ENCODE measurements around the gene MTAP.

Gene MTAP

DNA sequence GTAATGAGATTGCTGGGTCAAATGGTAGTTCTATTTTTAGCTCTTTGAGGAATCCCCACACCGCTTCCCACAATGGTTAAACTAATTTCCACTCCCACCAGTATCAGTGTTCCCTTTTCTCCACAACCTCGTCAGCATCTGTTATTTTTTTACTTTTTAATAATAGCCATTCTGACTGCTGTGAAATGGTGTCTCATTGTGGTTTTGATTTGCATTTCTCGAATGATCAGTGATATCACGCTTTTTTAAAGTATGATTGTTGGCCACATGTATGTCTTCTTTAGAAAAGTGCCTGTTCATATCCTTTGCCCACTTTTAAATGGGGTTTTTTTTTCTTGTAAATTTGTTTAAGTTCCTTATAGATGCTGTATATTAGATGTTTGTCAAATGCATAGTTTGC is 73.5 kb downstream of the MTAP start:
- in situ Hi-C loops (cut with MboI; ENCODE audit: low pct_unique_long_range_greater_than_20kb, low sequenced_read_pairs, unreplicated experiment), result no loop called here
- TF ChIP-seq, protein P1, sequence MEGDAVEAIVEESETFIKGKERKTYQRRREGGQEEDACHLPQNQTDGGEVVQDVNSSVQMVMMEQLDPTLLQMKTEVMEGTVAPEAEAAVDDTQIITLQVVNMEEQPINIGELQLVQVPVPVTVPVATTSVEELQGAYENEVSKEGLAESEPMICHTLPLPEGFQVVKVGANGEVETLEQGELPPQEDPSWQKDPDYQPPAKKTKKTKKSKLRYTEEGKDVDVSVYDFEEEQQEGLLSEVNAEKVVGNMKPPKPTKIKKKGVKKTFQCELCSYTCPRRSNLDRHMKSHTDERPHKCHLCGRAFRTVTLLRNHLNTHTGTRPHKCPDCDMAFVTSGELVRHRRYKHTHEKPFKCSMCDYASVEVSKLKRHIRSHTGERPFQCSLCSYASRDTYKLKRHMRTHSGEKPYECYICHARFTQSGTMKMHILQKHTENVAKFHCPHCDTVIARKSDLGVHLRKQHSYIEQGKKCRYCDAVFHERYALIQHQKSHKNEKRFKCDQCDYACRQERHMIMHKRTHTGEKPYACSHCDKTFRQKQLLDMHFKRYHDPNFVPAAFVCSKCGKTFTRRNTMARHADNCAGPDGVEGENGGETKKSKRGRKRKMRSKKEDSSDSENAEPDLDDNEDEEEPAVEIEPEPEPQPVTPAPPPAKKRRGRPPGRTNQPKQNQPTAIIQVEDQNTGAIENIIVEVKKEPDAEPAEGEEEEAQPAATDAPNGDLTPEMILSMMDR (IDR thresholded peaks at IDR 0.05; ENCODE audit: extremely low read depth, insufficient read depth, missing control alignments), result no peak
- no peak for DNase-seq (ENCODE audit: low spot score)

DNA sequence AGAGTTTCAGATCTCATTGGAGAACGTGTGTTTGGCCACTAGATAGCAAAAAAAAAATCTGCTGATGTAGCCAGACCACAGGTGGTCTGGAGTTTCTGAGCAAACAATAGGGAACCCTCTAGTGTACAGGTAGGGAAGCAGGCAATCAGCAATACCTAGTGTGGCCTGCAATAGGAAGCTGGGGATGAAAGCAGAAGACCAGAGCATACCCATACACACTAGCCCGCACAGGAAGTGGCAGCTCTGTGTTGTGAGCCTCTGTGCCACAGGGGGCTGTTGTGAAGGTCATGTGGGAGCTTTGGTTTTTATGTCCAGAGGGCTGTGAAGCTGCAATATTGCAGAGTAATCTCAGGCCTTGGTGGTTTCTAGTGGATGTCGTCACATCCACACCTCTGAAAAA is 81.2 kb downstream of the MTAP start:
- DNase-seq (ENCODE audit: low spot score), result no peak
- in situ Hi-C loops (cut with MboI; ENCODE audit: low pct_unique_long_range_greater_than_20kb, low sequenced_read_pairs, unreplicated experiment), result no loop called here
- TF ChIP-seq, protein P1 (IDR thresholded peaks at IDR 0.05; ENCODE audit: extremely low read depth, insufficient read depth, missing control alignments), result no peak

DNA sequence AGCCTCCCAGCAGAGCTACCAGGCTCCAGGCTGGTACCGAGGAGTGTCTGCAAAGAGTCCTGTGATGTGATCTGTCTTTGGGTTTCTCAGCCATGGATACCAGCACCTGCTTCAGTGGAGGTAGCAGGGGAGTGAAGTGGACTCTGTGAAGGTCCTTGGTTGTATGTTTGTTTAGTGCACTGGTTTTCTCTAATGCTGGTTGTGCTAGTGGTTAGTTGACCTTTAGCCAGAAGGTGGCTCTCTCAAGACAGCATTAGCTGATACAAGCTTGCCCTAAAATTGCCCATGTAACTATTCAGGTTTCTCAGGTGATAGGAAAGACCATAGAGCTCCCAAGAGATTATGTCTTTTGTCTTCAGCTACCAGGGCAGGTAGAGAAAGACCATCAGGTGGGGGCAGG is 87.2 kb downstream of the MTAP start:
- TF ChIP-seq, protein P1 (IDR thresholded peaks at IDR 0.05; ENCODE audit: extremely low read depth, insufficient read depth, missing control alignments), result no peak
- in situ Hi-C loops (cut with MboI; ENCODE audit: low pct_unique_long_range_greater_than_20kb, low sequenced_read_pairs, unreplicated experiment), result no loop called here
- DNase-seq (ENCODE audit: low spot score), result no peak

DNA sequence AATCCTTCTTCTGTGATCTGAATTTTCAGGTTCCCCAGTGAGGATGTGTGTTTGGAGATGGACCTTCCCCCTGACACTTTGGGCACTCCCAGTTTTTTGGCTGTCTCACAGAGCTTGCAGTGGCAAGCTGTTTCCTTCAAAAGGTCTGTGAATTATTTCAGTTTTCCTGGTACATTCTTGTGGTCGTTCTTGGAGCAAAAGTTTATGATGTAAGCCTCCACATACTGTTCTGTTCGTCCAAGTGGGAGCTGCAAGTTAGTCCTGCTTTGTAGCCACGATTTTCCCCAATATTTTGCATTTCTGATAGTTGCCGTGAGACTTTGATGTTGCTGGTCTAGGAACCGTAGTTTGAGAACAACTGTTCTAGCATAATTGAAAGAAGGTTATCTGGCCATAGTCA is 88.3 kb downstream of the MTAP start:
- DNase-seq (ENCODE audit: low spot score), result no peak
- in situ Hi-C loops (cut with MboI; ENCODE audit: low pct_unique_long_range_greater_than_20kb, low sequenced_read_pairs, unreplicated experiment), result no loop called here
- TF ChIP-seq, protein P1 (IDR thresholded peaks at IDR 0.05; ENCODE audit: extremely low read depth, insufficient read depth, missing control alignments), result no peak

DNA sequence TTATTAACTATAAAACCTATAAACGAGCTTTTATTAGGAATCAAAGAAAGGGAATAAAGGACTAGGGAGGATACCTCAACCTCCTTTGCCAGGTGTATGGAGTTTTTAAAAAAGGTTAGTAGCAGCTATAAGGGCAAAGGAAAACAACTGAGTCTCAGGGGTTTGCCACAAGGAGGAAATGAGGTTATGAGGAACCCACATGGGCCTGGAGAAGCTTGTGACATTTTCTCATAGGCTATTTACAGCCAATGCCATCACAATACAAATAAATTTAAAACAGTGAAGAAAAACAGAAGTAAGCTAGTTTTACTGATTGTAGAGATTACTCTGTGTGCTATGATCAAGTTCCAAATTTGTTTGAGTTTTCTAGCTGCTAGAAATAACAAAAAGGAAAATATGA is 99.1 kb downstream of the MTAP start:
- in situ Hi-C loops (cut with MboI; ENCODE audit: low pct_unique_long_range_greater_than_20kb, low sequenced_read_pairs, unreplicated experiment), result no loop called here
- TF ChIP-seq, protein P1 (IDR thresholded peaks at IDR 0.05; ENCODE audit: extremely low read depth, insufficient read depth, missing control alignments), result no peak
- DNase-seq (ENCODE audit: low spot score), result no peak

DNA sequence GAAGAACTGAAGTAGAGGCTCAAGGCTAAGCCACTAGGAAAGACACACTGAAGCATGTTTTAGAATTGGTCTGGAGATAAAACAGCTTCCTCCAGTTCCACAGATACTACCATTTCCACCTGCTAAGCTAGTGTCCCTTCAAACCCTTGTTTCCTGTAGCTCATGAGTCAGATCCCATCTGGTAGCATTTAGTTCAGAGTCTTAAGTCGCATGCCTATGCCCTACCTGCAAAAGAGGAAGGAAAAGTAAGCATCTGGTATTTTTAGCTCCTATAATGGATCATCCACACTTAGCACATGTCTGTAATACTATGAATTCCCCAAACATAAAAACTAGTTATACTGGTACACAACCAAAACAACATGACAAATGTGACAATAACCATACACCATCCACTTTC is 99.7 kb downstream of the MTAP start:
- no peak for DNase-seq (ENCODE audit: low spot score)
- in situ Hi-C loops (cut with MboI; ENCODE audit: low pct_unique_long_range_greater_than_20kb, low sequenced_read_pairs, unreplicated experiment), result no loop called here
- TF ChIP-seq, protein P1 (IDR thresholded peaks at IDR 0.05; ENCODE audit: extremely low read depth, insufficient read depth, missing control alignments), result no peak

DNA sequence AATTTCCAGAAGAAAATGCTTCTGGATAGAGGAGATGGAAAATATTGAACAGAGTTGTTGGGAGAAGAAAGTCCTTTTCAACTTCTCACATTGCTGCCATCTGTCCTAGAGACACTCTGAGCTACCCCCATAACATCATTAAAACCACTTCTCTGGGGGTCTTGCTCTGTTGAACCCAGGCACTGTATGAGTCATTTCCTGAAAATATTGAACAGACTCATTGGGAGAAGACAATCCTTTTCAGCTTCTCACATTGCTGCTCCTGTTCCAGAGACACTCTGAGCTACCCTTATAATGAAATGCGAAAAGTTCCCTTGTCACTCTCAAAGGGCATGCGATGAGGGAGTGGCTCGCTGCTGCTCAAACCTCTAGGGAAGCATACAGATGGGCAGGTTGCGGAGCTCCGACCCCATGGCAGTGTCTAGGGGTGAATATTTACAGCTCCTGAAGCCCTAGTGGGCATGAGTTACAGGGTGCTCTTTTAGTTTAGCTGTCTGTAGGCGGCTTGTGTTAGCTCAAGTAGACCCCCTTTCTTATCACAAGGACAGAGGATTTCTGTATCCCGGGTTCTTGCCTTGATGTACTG is 101.0 kb downstream of the MTAP start:
- in situ Hi-C loops (cut with MboI; ENCODE audit: low pct_unique_long_range_greater_than_20kb, low sequenced_read_pairs, unreplicated experiment), result no loop called here
- TF ChIP-seq, protein P1 (IDR thresholded peaks at IDR 0.05; ENCODE audit: extremely low read depth, insufficient read depth, missing control alignments), result no peak
- no peak for DNase-seq (ENCODE audit: low spot score)
